Ovary (tissue), 3 donors: ENCODE results near the gene TMEM272.

Experiments
- CTCF ChIP-seq, 3 donors: fragments of 450-650 bp in 2 of 3; fragments of 200-600 bp in 1 of 3; IDR thresholded peaks; one replicate each; pipeline versions ENCODE4 v1.5.1 to v1.8.0; 2016 to 2022; ENCODE audit warnings: antibody characterized with exemption in 3 of 3, mild to moderate bottlenecking in 1 of 3
- EP300 ChIP-seq: sonication (generic); formaldehyde crosslinking; IDR thresholded peaks from one replicate; pipeline ENCODE4 v1.6.1; 2017; ENCODE audit warnings: antibody characterized with exemption
- donor health status: DM: no; HTN: no; CAD: no.

GRCh38 chr13:51805313-51805712 is 39.7 kb downstream of the TMEM272 start:
- TF ChIP-seq CTCF (IDR thresholded peaks at IDR 0.05) (no peak), EP300 (no peak)
